Measurements from ENCODE around the gene ADI1.

DNA sequence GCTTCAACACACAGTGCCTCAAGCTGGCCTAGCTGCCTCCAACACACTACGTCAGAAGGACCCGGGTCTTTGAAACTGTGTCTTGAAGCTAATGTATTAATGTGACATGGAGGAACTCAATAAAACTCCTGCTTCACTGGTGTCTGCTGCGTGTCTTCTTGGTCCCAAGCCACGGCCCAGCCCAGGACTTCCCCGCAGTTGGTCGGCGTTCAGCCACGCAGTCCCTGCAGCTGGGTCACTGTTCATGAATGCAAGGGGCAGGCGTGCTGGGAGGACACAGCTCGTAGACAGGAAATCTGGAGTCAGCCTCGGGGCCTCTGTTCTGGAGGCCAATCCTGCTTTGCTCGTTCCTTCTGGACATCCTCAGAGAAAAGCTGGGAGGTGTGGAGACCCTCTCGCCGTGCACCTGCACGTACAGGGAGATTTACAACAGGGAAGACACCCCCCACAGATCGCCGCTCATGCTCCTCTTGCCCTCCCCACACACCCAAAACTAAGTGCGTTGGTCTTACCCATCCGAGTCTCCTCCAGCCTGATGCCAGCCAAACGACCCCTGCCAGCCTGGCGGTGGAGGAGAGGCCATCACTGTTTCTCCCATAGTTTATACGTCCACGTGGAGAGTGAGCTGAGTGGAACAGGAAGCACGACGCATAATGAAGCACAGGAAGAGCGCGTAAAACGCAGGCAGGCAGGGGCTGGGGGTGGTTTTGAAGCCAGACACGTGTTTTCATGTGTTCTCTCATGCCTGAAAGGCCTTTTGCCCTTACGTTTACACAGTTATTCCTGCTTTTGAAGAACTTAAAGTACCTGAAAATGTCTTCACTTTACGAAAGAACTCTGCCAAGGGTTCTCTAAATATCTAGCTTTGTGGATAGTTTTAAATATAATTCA lies 39.7 kb downstream of the ADI1 start:
- TF ChIP-seq ZNF274 (IDR thresholded peaks at IDR 0.05; ENCODE audit: low read depth, low read length) (no peak), YY1 (IDR thresholded peaks at IDR 0.05; ENCODE audit: insufficient read depth, insufficient read length) (no peak)

All from NT2/D1 (cell line).